Lower leg skin (tissue), 3 donors: ENCODE results near the gene TRPM3.

ENCODE experiments used
- CTCF ChIP-seq, 3 donors: fragments of 450-650 bp; IDR thresholded peaks; one replicate each; pipeline ENCODE4 v1.5.1; 2016; ENCODE audit warnings: antibody characterized with exemption in 3 of 3, mild to moderate bottlenecking in 3 of 3, moderate library complexity in 2 of 3
- POLR2A ChIP-seq, 2 donors: fragments of 450-650 bp; IDR thresholded peaks; one replicate each; pipeline ENCODE4 v1.6.1; 2016 to 2017; ENCODE audit warnings: antibody characterized with exemption in 2 of 2, mild to moderate bottlenecking in 1 of 2, moderate library complexity in 1 of 2

GRCh38 chr9:70578720-70579119 lies 542.7 kb downstream of the TRPM3 start:
- TF ChIP-seq CTCF (IDR thresholded peaks at IDR 0.05), result no peak
- no peak for TF ChIP-seq POLR2A (IDR thresholded peaks at IDR 0.05)
